GM12878 (cell line): ENCODE measurements around the gene SLC28A1.

Experiments used
- ESRRA ChIP-seq: IDR thresholded peaks from 2 replicates; pipeline ENCODE4 v1.6.1; 2012; ENCODE audit warnings: mild to moderate bottlenecking, low read length, improper control_type of control experiment
- LARP7 ChIP-seq: fragments of 450-650 bp; IDR thresholded peaks from 2 replicates; pipeline ENCODE4 v1.6.1; 2017; ENCODE audit warnings: mild to moderate bottlenecking
- POLR2A ChIP-seq: IDR thresholded peaks from 2 replicates; pipeline ENCODE4 v1.6.1; 2011; ENCODE audit warnings: low read depth, mild to moderate bottlenecking, low read length
- REST ChIP-seq: IDR thresholded peaks from 2 replicates; pipeline ENCODE4 v1.6.1; 2012; ENCODE audit warnings: mild to moderate bottlenecking, low read depth, low read length
- SMARCA5 ChIP-seq: fragments of 450-650 bp; IDR thresholded peaks from 2 replicates; pipeline ENCODE4 v1.6.1; 2017; ENCODE audit warnings: mild to moderate bottlenecking
- ZNF274 ChIP-seq: IDR thresholded peaks from one replicate; pipeline ENCODE4 v1.8.0; 2011; ENCODE audit not compliant: insufficient read length, insufficient read depth
- ZNF592 ChIP-seq: fragments of 450-650 bp; IDR thresholded peaks from 2 replicates; pipeline ENCODE4 v1.6.1; 2017; ENCODE audit warnings: mild to moderate bottlenecking, moderate library complexity
- ZSCAN29 ChIP-seq: fragments of 450-650 bp; IDR thresholded peaks from 2 replicates; pipeline ENCODE4 v1.6.1; 2017; ENCODE audit warnings: mild to moderate bottlenecking, moderate library complexity
- TF ChIP-seq, protein P1 (sequence below), 3 experiments: IDR thresholded peaks in 2 of 3; conservative IDR thresholded peaks in 1 of 3; 2 replicates each; pipeline ENCODE4 v1.5.1; 2011; ENCODE audit warnings: low read depth in 3 of 3, low read length in 3 of 3, mild to moderate bottlenecking in 3 of 3, control low read depth in 2 of 3, moderate library complexity in 2 of 3, inconsistent platforms in 1 of 3, mixed read lengths in 1 of 3; ENCODE audit not compliant: control insufficient read depth in 2 of 3, insufficient read depth in 1 of 3; ENCODE audit errors: extremely low read depth in 1 of 3

GRCh38 chr15:84889991-84890669, 5.7 kb downstream of the SLC28A1 start:
- no peak for TF ChIP-seq ZNF592
- no peak for TF ChIP-seq POLR2A
- no peak for TF ChIP-seq SMARCA5
- TF ChIP-seq, protein P1, sequence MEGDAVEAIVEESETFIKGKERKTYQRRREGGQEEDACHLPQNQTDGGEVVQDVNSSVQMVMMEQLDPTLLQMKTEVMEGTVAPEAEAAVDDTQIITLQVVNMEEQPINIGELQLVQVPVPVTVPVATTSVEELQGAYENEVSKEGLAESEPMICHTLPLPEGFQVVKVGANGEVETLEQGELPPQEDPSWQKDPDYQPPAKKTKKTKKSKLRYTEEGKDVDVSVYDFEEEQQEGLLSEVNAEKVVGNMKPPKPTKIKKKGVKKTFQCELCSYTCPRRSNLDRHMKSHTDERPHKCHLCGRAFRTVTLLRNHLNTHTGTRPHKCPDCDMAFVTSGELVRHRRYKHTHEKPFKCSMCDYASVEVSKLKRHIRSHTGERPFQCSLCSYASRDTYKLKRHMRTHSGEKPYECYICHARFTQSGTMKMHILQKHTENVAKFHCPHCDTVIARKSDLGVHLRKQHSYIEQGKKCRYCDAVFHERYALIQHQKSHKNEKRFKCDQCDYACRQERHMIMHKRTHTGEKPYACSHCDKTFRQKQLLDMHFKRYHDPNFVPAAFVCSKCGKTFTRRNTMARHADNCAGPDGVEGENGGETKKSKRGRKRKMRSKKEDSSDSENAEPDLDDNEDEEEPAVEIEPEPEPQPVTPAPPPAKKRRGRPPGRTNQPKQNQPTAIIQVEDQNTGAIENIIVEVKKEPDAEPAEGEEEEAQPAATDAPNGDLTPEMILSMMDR (IDR thresholded peaks at IDR 0.05 in 2 of 3, conservative IDR thresholded peaks at IDR 0.05 in 1 of 3; ENCODE audit: control insufficient read depth in 2 of 3, extremely low read depth in 1 of 3, insufficient read depth in 1 of 3, low read depth in 3 of 3, low read length in 3 of 3): no peak
- TF ChIP-seq ESRRA: no peak
- no peak for TF ChIP-seq REST
- TF ChIP-seq ZSCAN29: no peak
- TF ChIP-seq LARP7: no peak
- no peak for TF ChIP-seq ZNF274
